H1 (cell line): Measurements from ENCODE around the gene ARL5A. TPM values are rescaled to one million over a fixed set of nuclear protein-coding genes. Genes with fewer than 3 reads are reported as not detected.
"Not testable (repeated sequence)": the region's sequence is repeated elsewhere in the genome, so short reads cannot be mapped to it uniquely, and the experiment has no call there.

Experiments
- CTCF ChIA-PET: fragments of 300-600 bp; sonication (Branson Sonifier 250); formaldehyde crosslinking; loops from one replicate; lab custom pipeline; 2021; ENCODE audit not compliant: partially characterized antibody; lab: Charles Lee
- POLR2A ChIA-PET: fragments of 300-600 bp; sonication (Branson Sonifier 250); formaldehyde crosslinking; loops from one replicate; lab custom pipeline; 2021; ENCODE audit warnings: inconsistent platforms; ENCODE audit not compliant: partially characterized antibody; lab: Charles Lee
- DNase-seq, 2 experiments: peaks; one replicate each; pipeline versions ENCODE4 v3.0.0 to v3.0.0-alpha.2; 2010 to 2022; ENCODE audit warnings: low spot score in 2 of 2, low read depth in 1 of 2, mixed read lengths in 1 of 2
- FAIRE-seq: peaks from 2 replicates; lab custom pipeline; 2011; peaks lifted over from hg19 to GRCh38; lab: Jason Lieb, UNC
- H2AFZ ChIP-seq: 2 replicates; pipeline ENCODE4 v1.8.1; 2012; ENCODE audit warnings: low read length, inconsistent platforms
- H2AK5ac ChIP-seq: 2 replicates; pipeline ENCODE4 v1.6.1; 2013; ENCODE audit warnings: low read depth, low read length
- H2BK120ac ChIP-seq: replicated peaks from 2 replicates; pipeline ENCODE3; 2013; ENCODE audit warnings: low read depth, low read length, inconsistent platforms
- H2BK12ac ChIP-seq: 2 replicates; pipeline ENCODE4 v1.6.1; 2013; ENCODE audit warnings: low read depth, low read length
- H2BK15ac ChIP-seq: 2 replicates; pipeline ENCODE4 v1.6.1; 2013; ENCODE audit warnings: low read length
- H2BK20ac ChIP-seq: 2 replicates; pipeline ENCODE4 v1.6.1; 2013; ENCODE audit warnings: low read length
- H2BK5ac ChIP-seq: 2 replicates; pipeline ENCODE4 v1.6.1; 2013; ENCODE audit warnings: low read depth, low read length
- H3K14ac ChIP-seq: 2 replicates; pipeline ENCODE4 v1.6.1; 2013; ENCODE audit warnings: inconsistent platforms; ENCODE audit not compliant: insufficient read length
- H3K18ac ChIP-seq: 2 replicates; pipeline ENCODE4 v1.6.1; 2013; ENCODE audit warnings: low read length; ENCODE audit errors: extremely low read depth
- H3K23ac ChIP-seq: 2 replicates; pipeline ENCODE4 v1.6.1; 2013; ENCODE audit warnings: inconsistent platforms; ENCODE audit not compliant: insufficient read length
- H3K23me2 ChIP-seq: 2 replicates; pipeline ENCODE4 v1.6.1; 2013; ENCODE audit warnings: low read depth, low read length
- H3K27ac ChIP-seq: 2 replicates; pipeline ENCODE4 v1.6.1; 2011; ENCODE audit warnings: low read depth, low read length, inconsistent platforms
- H3K27me3 ChIP-seq, 4 experiments: replicated peaks in 1 of 4; 1 replicate in 1 of 4; 2 replicates in 3 of 4; pipeline versions ENCODE4 v1.6.1 to v1.8.1; 2011 to 2013; ENCODE audit warnings: low read length in 3 of 4, mild to moderate bottlenecking in 3 of 4, inconsistent platforms in 2 of 4, mixed read lengths in 2 of 4, moderate library complexity in 1 of 4; ENCODE audit not compliant: control insufficient read depth in 3 of 4, insufficient read depth in 3 of 4; ENCODE audit errors: extremely low read depth in 1 of 4
- H3K36me3 ChIP-seq, 4 experiments: 2 replicates each; pipeline versions ENCODE4 v1.6.1 to v1.8.1; 2011 to 2013; ENCODE audit warnings: mild to moderate bottlenecking in 4 of 4, low read length in 3 of 4, moderate library complexity in 2 of 4, control low read depth in 1 of 4, inconsistent platforms in 1 of 4; ENCODE audit not compliant: insufficient read depth in 4 of 4, control insufficient read depth in 2 of 4
- H3K4ac ChIP-seq: replicated peaks from 2 replicates; pipeline ENCODE3; 2013; ENCODE audit warnings: low read length, low read depth, mixed read lengths, inconsistent platforms; ENCODE audit not compliant: insufficient read length
- H3K4me1 ChIP-seq, 4 experiments: replicated peaks in 1 of 4; 1 replicate in 1 of 4; 2 replicates in 3 of 4; pipeline versions ENCODE4 v1.6.1 to v1.8.1; 2011 to 2013; ENCODE audit warnings: low read length in 3 of 4, inconsistent platforms in 2 of 4, mixed read lengths in 1 of 4; ENCODE audit not compliant: insufficient read depth in 4 of 4, control insufficient read depth in 3 of 4
- H3K4me2 ChIP-seq, 2 experiments: 2 replicates each; pipeline versions ENCODE4 v1.6.1 to v1.8.1; 2011 to 2013; ENCODE audit warnings: low read depth in 2 of 2, low read length in 2 of 2, control low read depth in 1 of 2, inconsistent platforms in 1 of 2, mild to moderate bottlenecking in 1 of 2; ENCODE audit not compliant: insufficient read depth in 1 of 2
- H3K4me3 ChIP-seq, 4 experiments: fragments of 200-600, 300-600 bp in 1 of 4; sonication (generic), shearing (Covaris generic), sonication (Bioruptor Twin) in 1 of 4; 2 replicates each; pipeline versions ENCODE4 v1.5.1 to v1.8.1; 2011 to 2016; ENCODE audit warnings: low read length in 4 of 4, low read depth in 3 of 4, control low read depth in 2 of 4, inconsistent platforms in 2 of 4, mild to moderate bottlenecking in 2 of 4, mixed read lengths in 1 of 4, moderate library complexity in 1 of 4; ENCODE audit not compliant: insufficient read depth in 2 of 4; ENCODE audit errors: extremely low read depth in 1 of 4
- H3K56ac ChIP-seq: replicated peaks from 2 replicates; pipeline ENCODE3; 2013; ENCODE audit warnings: low read depth, mild to moderate bottlenecking, mixed read lengths, low read length, inconsistent platforms; ENCODE audit not compliant: insufficient read length
- H3K79me1 ChIP-seq: 2 replicates; pipeline ENCODE4 v1.6.1; 2013; ENCODE audit warnings: low read depth, low read length, control low read depth
- H3K79me2 ChIP-seq, 2 experiments: 2 replicates each; pipeline versions ENCODE4 v1.6.1 to v1.8.1; 2012 to 2013; ENCODE audit warnings: low read length in 2 of 2, mild to moderate bottlenecking in 2 of 2, inconsistent platforms in 1 of 2; ENCODE audit not compliant: insufficient read depth in 2 of 2, control insufficient read depth in 1 of 2
- H3K9ac ChIP-seq, 4 experiments: replicated peaks in 1 of 4; 1 replicate in 1 of 4; 2 replicates in 3 of 4; pipeline versions ENCODE4 v1.6.1 to v1.8.1; 2011 to 2013; ENCODE audit warnings: low read depth in 3 of 4, low read length in 3 of 4, control low read depth in 2 of 4, mild to moderate bottlenecking in 2 of 4, moderate library complexity in 2 of 4, inconsistent platforms in 1 of 4; ENCODE audit errors: extremely low read depth in 1 of 4
- H3K9me3 ChIP-seq, 2 experiments: 2 replicates each; pipeline versions ENCODE4 v1.6.1 to v1.8.1; 2012 to 2013; ENCODE audit warnings: mild to moderate bottlenecking in 2 of 2, moderate library complexity in 2 of 2, control low read depth in 1 of 2, inconsistent platforms in 1 of 2, low read depth in 1 of 2, low read length in 1 of 2, mixed read lengths in 1 of 2; ENCODE audit not compliant: insufficient read depth in 2 of 2
- H4K20me1 ChIP-seq, 2 experiments: replicated peaks in 1 of 2; 2 replicates each; pipeline versions ENCODE3 to v1.8.1; 2011 to 2013; ENCODE audit warnings: inconsistent platforms in 2 of 2, low read length in 2 of 2, mild to moderate bottlenecking in 1 of 2; ENCODE audit not compliant: insufficient read depth in 2 of 2, control insufficient read depth in 1 of 2
- H4K5ac ChIP-seq: 2 replicates; pipeline ENCODE4 v1.6.1; 2013; ENCODE audit warnings: low read length, low read depth, mixed read lengths, inconsistent platforms; ENCODE audit not compliant: insufficient read length
- H4K8ac ChIP-seq: 2 replicates; pipeline ENCODE4 v1.8.0; 2013; ENCODE audit warnings: mild to moderate bottlenecking, moderate library complexity, low read length, inconsistent platforms; ENCODE audit not compliant: insufficient read depth; ENCODE audit errors: extremely low read depth
- H4K91ac ChIP-seq: replicated peaks from 2 replicates; pipeline ENCODE3; 2013; ENCODE audit warnings: low read length, mixed read lengths, inconsistent platforms; ENCODE audit not compliant: insufficient read length
- CHD1 ChIP-seq: IDR thresholded peaks from 2 replicates; pipeline ENCODE4 v1.6.1; 2012; ENCODE audit warnings: low read depth, low read length, improper control_type of control experiment
- CTCF ChIP-seq, 3 experiments: IDR thresholded peaks; 1 replicate in 2 of 3; 2 replicates in 1 of 3; pipeline versions ENCODE4 v1.5.1 to v1.6.1; 2011; ENCODE audit warnings: low read length in 3 of 3, mild to moderate bottlenecking in 3 of 3, inconsistent platforms in 2 of 3, low read depth in 1 of 3, moderate library complexity in 1 of 3; ENCODE audit not compliant: insufficient read depth in 1 of 3; ENCODE audit errors: control extremely low read depth in 1 of 3
- NANOG ChIP-seq: IDR thresholded peaks from 2 replicates; pipeline ENCODE4 v1.6.1; 2011; ENCODE audit warnings: low read length, low read depth, mild to moderate bottlenecking, inconsistent platforms; ENCODE audit not compliant: insufficient read depth, poor library complexity, severe bottlenecking
- RFX5 ChIP-seq: IDR thresholded peaks from 2 replicates; pipeline ENCODE4 v1.6.1; 2011; ENCODE audit warnings: low read depth, low read length, improper control_type of control experiment, borderline replicate concordance
- SP1 ChIP-seq: IDR thresholded peaks from 2 replicates; pipeline ENCODE4 v1.6.1; 2011; ENCODE audit warnings: low read depth, low read length
- TAF7 ChIP-seq: optimal IDR thresholded peaks from 2 replicates; pipeline ENCODE3; 2011; ENCODE audit warnings: low read depth, mild to moderate bottlenecking, inconsistent platforms, low read length, moderate library complexity, borderline replicate concordance
- TEAD4 ChIP-seq: IDR thresholded peaks from 2 replicates; pipeline ENCODE4 v1.6.1; 2012; ENCODE audit warnings: low read depth, low read length, inconsistent platforms, mixed read lengths
- WGBS, 2 experiments: shearing (Covaris generic) in 1 of 2; methylation state at CpG; one replicate each; pipeline versions ENCODE4 v1.1.6 to v1.1.7; 2013 to 2015; ENCODE audit warnings: low lambda C conversion rate in 2 of 2, mixed read lengths in 2 of 2, inconsistent platforms in 1 of 2, low coverage in 1 of 2, missing lambda C conversion rate in 1 of 2; ENCODE audit not compliant: insufficient replicate concordance in 2 of 2, insufficient coverage in 1 of 2, insufficient read length in 1 of 2; ENCODE audit errors: extremely low coverage in 1 of 2, missing lambda C conversion rate in 1 of 2; 5-methylcytosine and 5-hydroxymethylcytosine counted together
- polyA plus RNA-seq, 7 experiments: library from polyadenylated mRNA; depleted of rRNA in 3 of 7; stranded (reverse) in 5 of 7; unstranded in 2 of 7; fragments of >200 nt in 5 of 7; fragments of 200-250 nt in 2 of 7; gene quantifications; 1 replicate in 5 of 7; 2 replicates in 1 of 7; 4 replicates in 1 of 7; pipeline versions ENCODE4 v1.2.1 to v1.2.3, GENCODE V29; 2011 to 2013; ENCODE audit warnings: missing spikeins in 2 of 7, mixed read lengths in 2 of 7
- total RNA-seq: library from RNA; stranded (reverse); fragmentation: NEBNext Ultra II Directional; extraction: Animal tissue kit (Norgen Biotek cat#: 25700); gene quantifications from 2 replicates; pipeline ENCODE4 v1.2.1, GENCODE V29; 2021

ARL5A gene
- total and polyA plus RNA-seq, 2 of the 8 experiments (the other 6 are each of a cell fraction or from before 2014, with no cell fraction given), result 12.6 to 86.3 TPM

- TF ChIP-seq TAF7 (peak; percentile 18), NANOG (no peak), CTCF (IDR thresholded peaks at IDR 0.05; ENCODE audit: control extremely low read depth in 1 of 3, insufficient read depth in 1 of 3, low read depth in 1 of 3, low read length in 3 of 3) (no peak), SP1 (no peak), TEAD4 (no peak; the same call in none of the 2 replicates), CHD1 (no peak), RFX5 (no peak)
These were observed at the start of gene ARL5A (continued) for GRCh38 chr2:151828143-151828889.

- H2BK120ac ChIP-seq, CTCF ChIA-PET, H3K9ac ChIP-seq, H3K27ac ChIP-seq, H3K18ac ChIP-seq, H2AK5ac ChIP-seq, H4K8ac ChIP-seq, H3K27me3 ChIP-seq, FAIRE-seq, H3K4me3 ChIP-seq, H2BK20ac ChIP-seq, H3K4me1 ChIP-seq, H2BK15ac ChIP-seq, H2BK12ac ChIP-seq, H2AFZ ChIP-seq, H3K79me2 ChIP-seq, H4K20me1 ChIP-seq, H2BK5ac ChIP-seq, H3K14ac ChIP-seq, H3K4me2 ChIP-seq, H4K5ac ChIP-seq, H3K79me1 ChIP-seq, H3K23ac ChIP-seq, H3K36me3 ChIP-seq, DNase-seq, H4K91ac ChIP-seq, H3K56ac ChIP-seq, POLR2A ChIA-PET, H3K4ac ChIP-seq, H3K23me2 ChIP-seq, H3K9me3 ChIP-seq: not testable (repeated sequence)
- WGBS, 2 experiments, result no CpG with 5 or more reads among the region's 34 CpGs
These were observed 47.4 kb upstream of the ARL5A start for GRCh38 chr2:151875631-151876030.
